Subcutaneous adipose tissue (tissue), 4 donors: ENCODE measurements around the gene ATP8A2. TPM values are rescaled to one million over a fixed set of nuclear protein-coding genes. Genes with fewer than 3 reads are reported as not detected.

Experiments
- total RNA-seq, 4 donors: library from RNA; depleted of rRNA; stranded (reverse); fragments of >200 nt; gene quantifications; one replicate each; pipeline ENCODE4 v1.1.0, GENCODE V29; 2016
- TF ChIP-seq, protein P1 (sequence below): fragments of 450-650 bp; IDR thresholded peaks from one replicate; pipeline ENCODE4 v1.5.1; 2016; ENCODE audit warnings: low read depth, mild to moderate bottlenecking, control low read depth, antibody characterized with exemption, moderate library complexity

Gene ATP8A2
- total RNA-seq, 4 donors from 2014 or later: under 0.01 to 0.17 TPM; not detected in 2

DNA sequence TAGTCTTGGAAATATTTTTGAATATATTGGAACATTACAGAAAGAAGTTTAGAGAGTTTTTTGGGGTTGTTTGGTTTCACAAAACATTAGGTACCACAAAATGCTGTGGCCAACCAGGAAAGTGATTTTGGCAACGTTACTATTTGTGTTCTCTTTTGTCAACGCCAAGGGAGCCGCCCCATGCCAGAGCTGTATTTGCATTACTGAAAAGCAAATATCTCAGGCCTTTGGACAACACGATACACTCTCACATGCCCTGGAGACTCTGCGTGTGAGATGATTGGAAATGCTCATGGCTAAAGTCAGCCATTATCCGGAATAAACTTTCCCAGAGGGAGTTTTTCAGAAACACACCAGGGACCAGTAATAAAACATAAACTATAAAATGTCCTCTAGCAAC is 355.5 kb downstream of the ATP8A2 start:
- TF ChIP-seq, protein P1, sequence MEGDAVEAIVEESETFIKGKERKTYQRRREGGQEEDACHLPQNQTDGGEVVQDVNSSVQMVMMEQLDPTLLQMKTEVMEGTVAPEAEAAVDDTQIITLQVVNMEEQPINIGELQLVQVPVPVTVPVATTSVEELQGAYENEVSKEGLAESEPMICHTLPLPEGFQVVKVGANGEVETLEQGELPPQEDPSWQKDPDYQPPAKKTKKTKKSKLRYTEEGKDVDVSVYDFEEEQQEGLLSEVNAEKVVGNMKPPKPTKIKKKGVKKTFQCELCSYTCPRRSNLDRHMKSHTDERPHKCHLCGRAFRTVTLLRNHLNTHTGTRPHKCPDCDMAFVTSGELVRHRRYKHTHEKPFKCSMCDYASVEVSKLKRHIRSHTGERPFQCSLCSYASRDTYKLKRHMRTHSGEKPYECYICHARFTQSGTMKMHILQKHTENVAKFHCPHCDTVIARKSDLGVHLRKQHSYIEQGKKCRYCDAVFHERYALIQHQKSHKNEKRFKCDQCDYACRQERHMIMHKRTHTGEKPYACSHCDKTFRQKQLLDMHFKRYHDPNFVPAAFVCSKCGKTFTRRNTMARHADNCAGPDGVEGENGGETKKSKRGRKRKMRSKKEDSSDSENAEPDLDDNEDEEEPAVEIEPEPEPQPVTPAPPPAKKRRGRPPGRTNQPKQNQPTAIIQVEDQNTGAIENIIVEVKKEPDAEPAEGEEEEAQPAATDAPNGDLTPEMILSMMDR: no peak

DNA sequence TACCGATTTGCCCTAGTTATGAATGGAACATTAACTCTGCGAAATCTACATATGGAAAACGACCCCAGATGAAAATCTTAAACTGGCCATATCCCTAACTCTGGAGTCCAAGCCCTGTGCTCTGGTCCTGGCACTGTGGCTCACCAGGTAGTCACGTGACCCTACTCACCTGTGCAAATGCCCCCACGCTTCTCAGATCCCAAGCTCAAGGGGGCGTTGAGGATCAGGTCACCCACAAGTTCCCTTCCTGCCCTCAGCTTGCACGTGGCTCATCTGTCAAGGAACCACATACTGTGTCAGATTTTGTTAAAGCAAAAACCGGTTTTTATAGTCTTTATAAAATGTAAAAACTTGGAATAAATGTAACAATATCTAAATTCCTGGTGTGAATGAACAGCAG is 356.0 kb downstream of the ATP8A2 start:
- TF ChIP-seq, protein P1: no peak

DNA sequence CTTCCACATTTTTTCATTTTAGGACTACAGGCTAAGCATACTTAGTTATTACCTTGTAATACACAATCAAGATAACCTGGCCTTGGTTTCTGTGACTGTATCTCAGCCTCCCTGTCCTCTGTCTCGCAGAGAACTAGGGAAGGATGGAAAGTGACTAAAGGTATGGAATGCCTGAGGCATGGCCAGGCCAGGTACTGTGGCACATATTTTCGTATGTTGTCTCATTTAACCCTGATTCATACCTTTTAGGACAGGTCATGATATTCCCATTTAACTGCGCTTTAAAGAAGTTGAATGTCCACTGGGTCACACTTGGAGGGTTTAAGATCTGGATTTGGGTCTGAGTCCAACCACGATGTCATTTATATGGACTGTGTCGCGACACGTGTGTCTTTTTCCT is 357.4 kb downstream of the ATP8A2 start:
- TF ChIP-seq, protein P1: no peak

DNA sequence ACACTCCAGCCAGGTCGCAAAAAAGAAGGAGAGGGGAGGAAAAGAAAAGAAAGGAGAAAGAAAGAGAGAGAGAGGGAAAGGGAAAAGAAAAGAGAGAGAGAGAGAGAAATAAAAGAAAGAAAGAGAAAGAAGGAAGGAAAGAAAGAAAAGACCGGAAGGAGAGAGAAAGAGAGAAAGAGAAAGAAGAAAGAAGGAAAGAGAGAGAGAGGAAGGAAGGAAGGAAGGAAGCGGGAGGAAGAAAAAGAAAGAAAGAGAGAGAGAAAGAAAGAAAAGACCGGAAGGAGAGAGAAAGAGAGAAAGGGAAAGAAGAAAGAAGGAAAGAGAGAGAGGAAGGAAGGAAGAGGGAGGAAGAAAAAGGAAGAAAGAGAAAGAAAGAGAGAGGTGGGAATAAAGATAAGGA is 359.3 kb downstream of the ATP8A2 start:
- TF ChIP-seq, protein P1: no peak

DNA sequence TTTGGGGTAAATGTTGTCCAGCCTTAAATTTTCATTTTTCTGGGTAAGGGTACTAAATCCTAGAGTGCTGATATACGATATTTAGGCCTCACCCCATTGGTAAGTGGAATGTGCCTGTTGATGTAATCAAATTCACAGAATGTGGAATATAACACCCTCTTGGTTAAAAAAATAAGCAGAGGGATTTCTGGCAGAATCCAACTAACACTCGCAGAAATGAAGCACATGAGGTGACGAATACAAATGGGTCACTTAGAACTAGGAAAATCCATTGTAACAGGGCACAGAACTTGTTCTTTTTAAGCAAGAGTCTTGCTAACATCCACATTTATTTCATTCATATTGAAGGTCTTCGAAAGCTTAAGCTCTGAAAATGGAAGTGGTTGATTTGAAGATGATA is 359.8 kb downstream of the ATP8A2 start:
- TF ChIP-seq, protein P1: no peak

DNA sequence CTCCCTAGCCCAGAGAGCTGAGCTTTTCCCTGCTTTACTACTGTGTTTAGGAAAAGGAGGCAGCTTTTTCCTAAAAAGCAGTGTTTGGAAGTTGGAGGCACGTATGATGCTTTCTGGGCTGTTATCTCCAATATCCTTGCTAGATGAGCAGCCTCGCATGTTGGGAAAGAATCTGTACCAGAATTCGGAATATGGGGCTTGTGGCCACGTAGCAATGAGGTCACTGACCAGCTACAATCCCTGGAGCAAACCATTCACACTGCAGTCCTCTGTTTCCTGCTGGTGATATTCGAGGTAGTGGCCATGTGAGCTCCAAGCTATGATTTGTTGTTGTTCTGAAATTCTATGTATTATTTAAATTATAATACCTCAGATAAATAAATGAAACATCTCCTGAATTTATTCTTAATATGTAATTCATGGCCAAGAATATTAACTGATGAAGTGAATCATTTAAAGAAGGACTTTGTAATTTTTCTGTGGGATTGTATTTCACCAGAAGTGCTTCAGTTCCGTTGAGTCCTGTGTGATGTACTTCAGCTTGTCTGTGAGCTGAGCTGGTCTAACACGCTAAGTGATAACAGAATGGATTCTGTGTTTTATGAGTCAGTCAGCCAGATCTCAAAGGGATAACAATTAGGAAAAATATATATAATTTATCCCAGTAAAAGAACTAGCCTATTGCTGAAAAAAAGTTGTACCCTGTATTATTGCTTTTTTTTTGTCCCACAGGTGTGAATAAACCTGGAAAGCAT is 360.5 kb downstream of the ATP8A2 start:
- TF ChIP-seq, protein P1: no peak

DNA sequence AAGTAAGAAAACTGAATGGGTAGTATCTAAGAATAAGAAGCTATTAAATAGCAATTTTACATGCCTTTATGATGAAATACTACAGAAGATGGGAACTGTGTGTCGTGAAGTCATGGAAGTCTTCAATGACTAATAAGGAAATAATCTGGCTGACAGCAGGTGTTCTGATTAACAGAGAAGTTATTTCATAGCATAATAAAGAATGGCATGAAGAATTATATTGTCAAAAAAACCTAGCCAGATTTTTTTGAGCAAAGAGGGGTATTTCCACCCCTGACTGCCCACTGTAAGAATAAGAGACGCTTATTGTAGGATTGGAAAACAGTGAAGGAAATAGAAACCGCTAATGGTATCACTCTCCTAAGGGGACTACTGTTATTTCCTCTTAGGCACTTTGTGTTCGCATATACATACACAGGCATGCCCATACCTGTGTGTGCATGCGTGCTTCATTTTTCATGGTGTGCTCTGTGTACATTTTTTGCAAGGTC is 361.3 kb downstream of the ATP8A2 start:
- TF ChIP-seq, protein P1: no peak
